Prostate gland (tissue), 2 donors: Measurements from ENCODE around the gene PRX.

ENCODE experiments used
- CTCF ChIP-seq, 4 experiments: fragments of 200-600 bp in 2 of 4; fragments of 450-650 bp in 2 of 4; sonication (generic) in 2 of 4; IDR thresholded peaks; 1 replicate in 3 of 4; 2 replicates in 1 of 4; pipeline ENCODE4 v1.5.1; 2016 to 2019; ENCODE audit warnings: antibody characterized with exemption in 4 of 4, mild to moderate bottlenecking in 2 of 4, moderate library complexity in 2 of 4
- POLR2A ChIP-seq: fragments of 450-650 bp; IDR thresholded peaks from one replicate; pipeline ENCODE4 v1.6.1; 2016; ENCODE audit warnings: antibody characterized with exemption, mild to moderate bottlenecking

GRCh38 chr19:40367577-40368434 is 45.4 kb downstream of the PRX start:
- TF ChIP-seq CTCF (IDR thresholded peaks at IDR 0.05), result no peak
- no peak for TF ChIP-seq POLR2A
